Liver (tissue), 9 donors: ENCODE measurements around the gene APOBEC3F. TPM values are rescaled to one million over a fixed set of nuclear protein-coding genes. Genes with fewer than 3 reads are reported as not detected.

ENCODE experiments used
- DNase-seq: peaks from one replicate; pipeline ENCODE4 v3.0.0-alpha.2; 2017; ENCODE audit warnings: low spot score
- H3K27ac ChIP-seq, 2 donors: one replicate each; pipeline ENCODE4 v1.7.0; 2013; ENCODE audit warnings: inconsistent platforms in 2 of 2, low read length in 2 of 2, control low read depth in 1 of 2, low read depth in 1 of 2, mild to moderate bottlenecking in 1 of 2
- H3K27me3 ChIP-seq, 4 donors: one replicate each; pipeline versions ENCODE4 v1.6.1 to v1.7.0; 2013; ENCODE audit warnings: low read length in 3 of 4, inconsistent platforms in 1 of 4, mild to moderate bottlenecking in 1 of 4, moderate library complexity in 1 of 4; ENCODE audit not compliant: control insufficient read depth in 4 of 4, insufficient read depth in 4 of 4
- H3K36me3 ChIP-seq, 4 donors: one replicate each; pipeline versions ENCODE4 v1.6.1 to v1.7.0; 2013; ENCODE audit warnings: low read length in 3 of 4, mild to moderate bottlenecking in 3 of 4, low read depth in 1 of 4, moderate library complexity in 1 of 4; ENCODE audit not compliant: control insufficient read depth in 4 of 4, insufficient read depth in 3 of 4
- H3K4me1 ChIP-seq, 4 donors: one replicate each; pipeline versions ENCODE4 v1.6.1 to v1.7.0; 2013; ENCODE audit warnings: low read length in 3 of 4, mild to moderate bottlenecking in 3 of 4, moderate library complexity in 1 of 4; ENCODE audit not compliant: control insufficient read depth in 4 of 4, insufficient read depth in 4 of 4
- H3K4me3 ChIP-seq, 3 donors: one replicate each; pipeline versions ENCODE4 v1.6.1 to v1.7.0; 2013; ENCODE audit warnings: low read length in 3 of 3, control low read depth in 1 of 3, low read depth in 1 of 3, mild to moderate bottlenecking in 1 of 3
- H3K9ac ChIP-seq, 2 donors: one replicate each; pipeline ENCODE4 v1.7.0; 2013; ENCODE audit warnings: low read length in 2 of 2, mild to moderate bottlenecking in 2 of 2, moderate library complexity in 2 of 2, control low read depth in 1 of 2, low read depth in 1 of 2
- H3K9me3 ChIP-seq, 4 donors: one replicate each; pipeline versions ENCODE4 v1.6.1 to v1.7.0; 2013; ENCODE audit warnings: low read length in 3 of 4; ENCODE audit not compliant: control insufficient read depth in 4 of 4
- EGR1 ChIP-seq, 2 donors: IDR thresholded peaks; 2 replicates each; pipeline ENCODE4 v1.6.1; 2016 to 2018; ENCODE audit warnings: antibody characterized with exemption in 2 of 2, low read depth in 2 of 2
- FOXA1 ChIP-seq: IDR thresholded peaks from 2 replicates; pipeline ENCODE4 v1.6.1; 2016; ENCODE audit warnings: antibody characterized with exemption
- FOXA2 ChIP-seq: IDR thresholded peaks from 2 replicates; pipeline ENCODE4 v1.6.1; 2016; ENCODE audit warnings: antibody characterized with exemption
- HNF4A ChIP-seq, 2 donors: conservative IDR thresholded peaks; 2 replicates each; pipeline ENCODE4 v1.6.1; 2016; ENCODE audit warnings: antibody characterized with exemption in 2 of 2, mild to moderate bottlenecking in 2 of 2
- HNF4G ChIP-seq: IDR thresholded peaks from 2 replicates; pipeline ENCODE4 v1.6.1; 2016; ENCODE audit warnings: antibody characterized with exemption
- JUND ChIP-seq, 2 donors: IDR thresholded peaks; 2 replicates each; pipeline ENCODE4 v1.6.1; 2016; ENCODE audit warnings: antibody characterized with exemption in 2 of 2
- NR2F2 ChIP-seq: IDR thresholded peaks from 2 replicates; pipeline ENCODE4 v1.6.1; 2016; ENCODE audit warnings: antibody characterized with exemption
- RAD21 ChIP-seq, 2 donors: IDR thresholded peaks; 2 replicates each; pipeline ENCODE4 v1.6.1; 2016; ENCODE audit warnings: antibody characterized with exemption in 2 of 2, mild to moderate bottlenecking in 2 of 2
- REST ChIP-seq: IDR thresholded peaks from 2 replicates; pipeline ENCODE4 v1.6.1; 2016; ENCODE audit warnings: antibody characterized with exemption, mild to moderate bottlenecking
- RXRA ChIP-seq, 2 donors: IDR thresholded peaks; 2 replicates each; pipeline ENCODE4 v1.6.1; 2017 to 2018; ENCODE audit warnings: antibody characterized with exemption in 2 of 2, mild to moderate bottlenecking in 1 of 2
- SP1 ChIP-seq: IDR thresholded peaks from 2 replicates; pipeline ENCODE4 v1.6.1; 2018; ENCODE audit warnings: antibody characterized with exemption, mild to moderate bottlenecking
- TAF1 ChIP-seq: conservative IDR thresholded peaks from 2 replicates; pipeline ENCODE4 v1.6.1; 2016; ENCODE audit warnings: antibody characterized with exemption, mild to moderate bottlenecking
- WGBS: extraction: QIAGEN DNeasy Blood & Tissue Kit; methylation state at CpG from one replicate; pipeline ENCODE4 v1.1.7; 2013; 5-methylcytosine and 5-hydroxymethylcytosine counted together
- polyA plus RNA-seq, 2 donors: library from polyadenylated mRNA; stranded (reverse) in 1 of 2; unstranded in 1 of 2; fragments of 200-250 nt in 1 of 2; fragments of >200 nt in 1 of 2; fragmentation: Nextera tagmentation in 1 of 2; extraction: Ambion mirVana in 1 of 2; gene quantifications; one replicate each; pipeline versions ENCODE4 v1.2.1 to v1.2.3, GENCODE V29; 2013 to 2015
- total RNA-seq, 2 donors: library from RNA; depleted of rRNA; stranded (reverse); fragments of >200 nt; gene quantifications; one replicate each; pipeline ENCODE4 v1.2.3, GENCODE V29; 2014
- TF ChIP-seq, protein P1 (sequence below): IDR thresholded peaks from 2 replicates; pipeline ENCODE4 v1.6.1; 2016; ENCODE audit warnings: antibody characterized with exemption
- TF ChIP-seq, protein P2 (sequence below): fragments of 150-350 bp; IDR thresholded peaks from 2 replicates; pipeline ENCODE4 v1.5.1; 2017; ENCODE audit warnings: improper control_type of control experiment, low read depth, low read length; ENCODE audit not compliant: missing input control
- TF ChIP-seq, protein P3 (sequence below): IDR thresholded peaks from 2 replicates; pipeline ENCODE4 v1.6.1; 2016; ENCODE audit warnings: antibody characterized with exemption
- donor health status: healthy.
- donor health status: healthy.
- donor health status: healthy.
- donor health status: healthy.
- donor health status: healthy.

Gene APOBEC3F
- total and polyA plus RNA-seq, 4 donors, result 1.6 to 4.5 (median 2.0) TPM

DNA sequence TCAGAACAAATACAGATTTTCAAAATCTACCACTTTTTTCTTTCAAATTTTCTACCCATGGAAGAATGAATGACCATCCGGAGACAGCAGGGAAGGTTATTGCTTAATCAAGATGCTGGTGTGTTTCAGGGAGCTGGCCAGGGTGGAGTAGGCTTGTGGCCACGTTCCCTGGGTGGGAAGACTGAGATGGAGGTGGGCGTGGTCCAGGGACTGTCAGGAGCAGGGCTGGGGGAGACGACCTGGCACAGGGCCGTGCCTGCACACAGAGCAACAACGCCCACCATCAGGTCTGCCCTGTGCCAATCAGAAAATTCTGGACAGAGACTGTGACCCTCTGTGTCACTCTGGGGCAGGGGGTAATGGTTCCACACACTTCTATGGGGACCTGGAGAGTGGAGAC is 49.3 kb downstream of the APOBEC3F start:
- H3K36me3 ChIP-seq, result no peaks in the 10 kb centered on the region
- no peak overlapping the region for H3K9ac ChIP-seq
- peaks cover 0 to 2% (median 0%) of the 10 kb centered on the region in 4 donors for H3K27me3 ChIP-seq
- WGBS, result 67% methylated on average over 6 of the region's 6 CpGs
- no peak for TF ChIP-seq NR2F2
- TF ChIP-seq HNF4A (conservative IDR thresholded peaks at IDR 0.05), result no peak
- TF ChIP-seq REST, result no peak
- TF ChIP-seq HNF4G, result no peak
- no peak for TF ChIP-seq EGR1 (IDR thresholded peaks at IDR 0.05; ENCODE audit: low read depth in 2 of 2)
- TF ChIP-seq FOXA2, result no peak
- no peak for TF ChIP-seq SP1
- no peak for TF ChIP-seq TAF1
- TF ChIP-seq, protein P1, sequence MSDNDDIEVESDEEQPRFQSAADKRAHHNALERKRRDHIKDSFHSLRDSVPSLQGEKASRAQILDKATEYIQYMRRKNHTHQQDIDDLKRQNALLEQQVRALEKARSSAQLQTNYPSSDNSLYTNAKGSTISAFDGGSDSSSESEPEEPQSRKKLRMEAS, result no peak
- TF ChIP-seq RXRA (IDR thresholded peaks at IDR 0.05), result no peak
- TF ChIP-seq JUND (IDR thresholded peaks at IDR 0.05), result no peak
- TF ChIP-seq, protein P2, sequence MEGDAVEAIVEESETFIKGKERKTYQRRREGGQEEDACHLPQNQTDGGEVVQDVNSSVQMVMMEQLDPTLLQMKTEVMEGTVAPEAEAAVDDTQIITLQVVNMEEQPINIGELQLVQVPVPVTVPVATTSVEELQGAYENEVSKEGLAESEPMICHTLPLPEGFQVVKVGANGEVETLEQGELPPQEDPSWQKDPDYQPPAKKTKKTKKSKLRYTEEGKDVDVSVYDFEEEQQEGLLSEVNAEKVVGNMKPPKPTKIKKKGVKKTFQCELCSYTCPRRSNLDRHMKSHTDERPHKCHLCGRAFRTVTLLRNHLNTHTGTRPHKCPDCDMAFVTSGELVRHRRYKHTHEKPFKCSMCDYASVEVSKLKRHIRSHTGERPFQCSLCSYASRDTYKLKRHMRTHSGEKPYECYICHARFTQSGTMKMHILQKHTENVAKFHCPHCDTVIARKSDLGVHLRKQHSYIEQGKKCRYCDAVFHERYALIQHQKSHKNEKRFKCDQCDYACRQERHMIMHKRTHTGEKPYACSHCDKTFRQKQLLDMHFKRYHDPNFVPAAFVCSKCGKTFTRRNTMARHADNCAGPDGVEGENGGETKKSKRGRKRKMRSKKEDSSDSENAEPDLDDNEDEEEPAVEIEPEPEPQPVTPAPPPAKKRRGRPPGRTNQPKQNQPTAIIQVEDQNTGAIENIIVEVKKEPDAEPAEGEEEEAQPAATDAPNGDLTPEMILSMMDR, result no peak
- TF ChIP-seq FOXA1, result no peak
- no peaks in the 10 kb centered on the region for H3K9me3 ChIP-seq
- peak overlapping the region in 1 of 2 donors; percentile 16 for H3K27ac ChIP-seq
- H3K4me1 ChIP-seq, result no peaks in the 10 kb centered on the region
- no peak for DNase-seq
- no peak overlapping the region for H3K4me3 ChIP-seq

- TF ChIP-seq RAD21 (IDR thresholded peaks at IDR 0.05), result no peak
- TF ChIP-seq, protein P3, sequence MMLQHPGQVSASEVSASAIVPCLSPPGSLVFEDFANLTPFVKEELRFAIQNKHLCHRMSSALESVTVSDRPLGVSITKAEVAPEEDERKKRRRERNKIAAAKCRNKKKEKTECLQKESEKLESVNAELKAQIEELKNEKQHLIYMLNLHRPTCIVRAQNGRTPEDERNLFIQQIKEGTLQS, result no peak
These were observed 49.9 kb downstream of the APOBEC3F start for GRCh38 chr22:39090426-39091064.

More at GRCh38 chr22:39090426-39091064, 49.9 kb downstream of the APOBEC3F start:
- Histone ChIP-seq H3K4me3 (no peak overlapping the region), H3K4me1 (no peaks in the 10 kb centered on the region), H3K9me3 (no peaks in the 10 kb centered on the region), H3K27ac (peak overlapping the region in 1 of 2 donors; percentile 25), H3K36me3 (no peaks in the 10 kb centered on the region), H3K9ac (no peak overlapping the region), H3K27me3 (peaks cover 0 to 2% (median 0%) of the 10 kb centered on the region in 4 donors)
- DNase-seq, result no peak
- 67% methylated on average over 15 of the region's 15 CpGs for WGBS
